ENCODE data around the gene DAB1. TPM values are rescaled to one million over a fixed set of nuclear protein-coding genes. Genes with fewer than 3 reads are reported as not detected.

DAB1 gene
- polyA plus RNA-seq, 3 donors: not detected

GRCh38 chr1:57400048-57400447 lies 23.8 kb downstream of the DAB1 start:
- Histone ChIP-seq H4K20me1 (ENCODE audit: insufficient read depth, low read length) (no peaks in the 10 kb centered on the region), H3K27me3 (ENCODE audit: control insufficient read depth in 2 of 2, insufficient read depth in 2 of 2, low read length in 2 of 2) (no peaks in the 10 kb centered on the region), H3K9me3 (replicated peaks in 1 of 2; ENCODE audit: control insufficient read depth in 1 of 2, insufficient read depth in 1 of 2, low read length in 2 of 2) (no peaks in the 10 kb centered on the region), H3K4me1 (ENCODE audit: control insufficient read depth in 1 of 2, insufficient read depth in 2 of 2, low read length in 2 of 2) (no peaks in the 10 kb centered on the region), H3K36me3 (replicated peaks in 1 of 2; ENCODE audit: control insufficient read depth in 1 of 2, insufficient read depth in 2 of 2, low read length in 2 of 2) (no peaks in the 10 kb centered on the region), H3K4me2 (replicated peaks; ENCODE audit: extremely low read depth, low read length, poor library complexity, severe bottlenecking) (no peak overlapping the region), H2AFZ (ENCODE audit: insufficient read depth, low read depth, low read length, poor library complexity, severe bottlenecking) (no peak overlapping the region), H3K79me2 (ENCODE audit: insufficient read depth, low read length) (no peaks in the 10 kb centered on the region), H3K9ac (ENCODE audit: insufficient read depth, low read length, poor library complexity, severe bottlenecking) (no peak overlapping the region), H3K4me3 (replicated peaks in 1 of 3; ENCODE audit: low read depth in 2 of 3, low read length in 3 of 3) (no peak overlapping the region), H3K27ac (ENCODE audit: low read depth in 1 of 2, low read length in 2 of 2) (no peak overlapping the region)
- Mint-ChIP-seq H3K27me3 (ENCODE audit: low read depth in 3 of 3) (no peaks in the 10 kb centered on the region), H3K4me1 (no peaks in the 10 kb centered on the region), H3K9me3 (peaks cover 0 to 3% (median 0%) of the 10 kb centered on the region in 7 donors), H3K27ac (no peak overlapping the region), H3K36me3 (no peaks in the 10 kb centered on the region), H3K4me3 (no peak overlapping the region)
- intact Hi-C loops (cut with micrococcal nuclease): no loop called here
- DNase-seq: no peak
- no CpG with 5 or more reads among the region's 5 CpGs for WGBS (ENCODE audit: insufficient coverage)
- no peak for TF ChIP-seq CTCF (IDR thresholded peaks at IDR 0.05)

- Histone ChIP-seq H3K27me3 (ENCODE audit: control insufficient read depth in 2 of 2, insufficient read depth in 2 of 2, low read length in 2 of 2) (no peaks in the 10 kb centered on the region), H3K36me3 (replicated peaks in 1 of 2; ENCODE audit: control insufficient read depth in 1 of 2, insufficient read depth in 2 of 2, low read length in 2 of 2) (no peaks in the 10 kb centered on the region), H3K9me3 (replicated peaks in 1 of 2; ENCODE audit: control insufficient read depth in 1 of 2, insufficient read depth in 1 of 2, low read length in 2 of 2) (no peaks in the 10 kb centered on the region), H2AFZ (ENCODE audit: insufficient read depth, low read depth, low read length, poor library complexity, severe bottlenecking) (no peak overlapping the region), H3K27ac (ENCODE audit: low read depth in 1 of 2, low read length in 2 of 2) (no peak overlapping the region), H3K79me2 (ENCODE audit: insufficient read depth, low read length) (no peaks in the 10 kb centered on the region), H3K4me3 (replicated peaks in 1 of 3; ENCODE audit: low read depth in 2 of 3, low read length in 3 of 3) (no peak overlapping the region), H4K20me1 (ENCODE audit: insufficient read depth, low read length) (no peaks in the 10 kb centered on the region), H3K4me2 (replicated peaks; ENCODE audit: extremely low read depth, low read length, poor library complexity, severe bottlenecking) (no peak overlapping the region), H3K4me1 (ENCODE audit: control insufficient read depth in 1 of 2, insufficient read depth in 2 of 2, low read length in 2 of 2) (no peaks in the 10 kb centered on the region), H3K9ac (ENCODE audit: insufficient read depth, low read length, poor library complexity, severe bottlenecking) (no peak overlapping the region)
- Mint-ChIP-seq H3K27ac (no peak overlapping the region), H3K9me3 (peaks cover 2 to 8% (median 4%) of the 10 kb centered on the region in 7 donors), H3K27me3 (ENCODE audit: low read depth in 3 of 3) (peaks cover 0 to 6% (median 4%) of the 10 kb centered on the region in 3 donors), H3K4me1 (no peaks in the 10 kb centered on the region), H3K4me3 (no peak overlapping the region), H3K36me3 (no peaks in the 10 kb centered on the region)
- DNase-seq: no peak
- no peak for TF ChIP-seq CTCF (IDR thresholded peaks at IDR 0.05)
- WGBS (ENCODE audit: insufficient coverage): 87% methylated on average over 2 of the region's 6 CpGs
- intact Hi-C loops (cut with micrococcal nuclease): no loop called here
Measured at GRCh38 chr1:57393058-57393584, 30.7 kb downstream of the DAB1 start.

Data from CD14-positive monocyte (primary cell).